DMS114 treated with DMSO at 0.1 percent for 48 hours (cell line): ENCODE data around the gene OGFOD3.
"Not testable (repeated sequence)": the region's sequence is repeated elsewhere in the genome, so short reads cannot be mapped to it uniquely, and the experiment has no call there.

ENCODE experiments used
- DNase-seq: peaks from one replicate; lab custom pipeline; 2025; ENCODE audit not compliant: unreplicated experiment; lab: John Stamatoyannopoulos, UW

Gene OGFOD3

DNA sequence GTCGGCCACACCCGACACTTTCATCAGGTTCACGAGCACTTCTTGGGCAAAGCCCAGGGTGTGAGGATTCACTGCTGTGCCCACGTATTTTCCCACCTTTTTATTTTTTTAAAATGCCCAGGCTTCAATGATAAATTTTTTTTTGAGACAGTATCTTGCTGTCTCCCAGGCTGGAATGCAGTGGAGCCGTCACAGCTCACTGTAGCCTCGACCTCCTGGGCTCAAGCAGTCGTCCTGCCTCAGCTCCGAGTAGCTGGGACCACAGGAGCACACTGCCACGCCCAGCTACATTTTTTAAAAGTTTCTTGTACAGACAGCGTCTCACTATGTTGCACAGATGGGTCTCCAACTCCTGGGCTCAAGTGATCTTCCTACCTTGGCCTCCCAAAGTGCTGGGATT is 29.0 kb downstream of the OGFOD3 start:
- DNase-seq = no peak

- no peak for DNase-seq
These were observed 29.5 kb downstream of the OGFOD3 start for GRCh38 chr17:82388922-82389283.

DNA sequence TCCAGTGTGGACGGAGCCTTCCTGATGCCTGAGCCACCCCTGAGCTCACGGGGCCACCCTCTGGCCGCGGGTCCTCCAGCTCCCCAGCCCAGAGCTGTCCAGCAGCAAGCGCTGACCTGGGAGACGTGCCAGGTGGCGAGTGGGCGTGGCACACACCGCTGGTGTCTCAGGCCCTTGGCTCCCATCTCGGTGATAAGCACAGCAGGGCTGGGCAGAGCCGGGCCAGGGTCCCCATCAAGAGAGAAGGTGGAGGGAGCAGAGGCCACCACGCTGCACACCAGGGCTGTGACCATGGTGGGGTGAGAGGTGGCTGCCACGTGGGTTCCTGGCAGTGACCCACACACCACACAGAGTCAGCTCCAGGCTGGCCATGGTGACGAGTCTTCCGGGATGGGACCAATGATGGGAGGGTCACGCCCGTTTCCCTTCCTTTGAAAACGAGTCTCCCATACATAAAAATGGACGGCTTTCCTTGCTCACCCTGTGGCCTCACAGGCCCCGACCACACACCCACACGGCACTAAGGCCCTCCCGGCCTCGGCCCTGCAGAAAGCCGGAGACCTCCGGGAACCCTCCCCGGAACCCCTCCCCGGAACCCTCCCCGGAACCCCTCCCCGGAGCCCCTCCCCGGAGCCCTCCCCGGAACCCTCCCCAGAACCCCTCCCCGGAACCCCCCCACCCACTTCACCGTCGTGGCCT is 30.0 kb downstream of the OGFOD3 start:
- DNase-seq = no peak

DNA sequence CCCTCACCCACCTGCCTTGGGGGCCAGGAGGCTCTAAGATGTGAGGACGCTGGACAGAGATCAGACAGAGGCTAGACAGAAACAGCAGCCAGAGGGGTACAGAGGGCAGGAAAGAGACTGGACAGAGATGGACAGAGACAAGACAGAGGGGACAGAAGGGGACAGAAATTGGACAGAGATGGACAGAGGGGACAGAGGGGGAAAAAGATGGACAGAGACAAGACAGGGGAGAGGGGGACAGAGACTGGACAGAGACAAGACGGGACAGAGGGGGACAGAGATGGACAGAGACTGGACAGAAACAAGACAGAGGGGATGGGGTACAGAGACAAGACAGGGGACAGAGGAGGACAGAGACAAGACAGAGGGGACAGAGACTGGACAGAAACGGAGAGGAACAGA is 30.7 kb downstream of the OGFOD3 start:
- no peak for DNase-seq

DNA sequence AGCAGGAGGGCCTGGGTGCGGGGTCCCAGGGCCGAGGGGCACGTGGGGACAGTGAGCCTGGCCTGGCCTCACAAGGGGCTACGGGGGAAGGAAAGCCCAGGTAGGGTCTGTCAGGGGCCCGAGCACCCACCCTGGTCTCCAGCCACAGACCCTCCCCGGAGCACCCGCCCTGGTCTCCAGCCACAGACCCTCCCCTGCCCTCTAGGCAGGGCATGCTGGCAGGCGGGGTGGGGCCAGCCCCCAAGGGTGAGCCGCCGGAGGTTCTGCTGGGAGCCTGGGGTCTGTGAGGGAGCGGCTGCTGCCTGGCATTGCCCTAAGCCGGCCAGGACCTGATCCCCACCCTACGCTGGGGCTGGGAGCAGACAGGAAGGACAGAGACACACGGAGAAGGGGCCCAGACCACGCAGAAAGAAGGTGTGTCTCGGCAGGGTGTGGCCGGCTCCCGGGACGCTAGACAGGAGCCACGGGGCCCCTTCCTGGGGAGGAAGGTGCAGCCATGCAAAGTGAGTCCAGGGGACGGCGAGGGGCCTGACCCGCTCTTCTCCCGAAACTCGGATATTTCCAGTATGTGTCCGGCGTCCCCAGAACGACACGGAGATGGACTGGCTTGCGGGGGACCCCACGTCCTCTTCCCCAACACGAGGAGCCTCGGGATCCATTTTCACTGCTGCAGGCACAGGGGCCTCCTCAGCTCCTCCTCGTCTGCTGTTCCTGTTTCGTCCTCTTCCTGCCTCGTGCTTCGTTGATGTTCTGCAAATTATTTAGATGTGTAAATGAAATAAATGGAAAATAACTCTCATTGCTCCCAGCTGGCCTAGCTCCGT is 31.3 kb downstream of the OGFOD3 start:
- DNase-seq = no peak

DNA sequence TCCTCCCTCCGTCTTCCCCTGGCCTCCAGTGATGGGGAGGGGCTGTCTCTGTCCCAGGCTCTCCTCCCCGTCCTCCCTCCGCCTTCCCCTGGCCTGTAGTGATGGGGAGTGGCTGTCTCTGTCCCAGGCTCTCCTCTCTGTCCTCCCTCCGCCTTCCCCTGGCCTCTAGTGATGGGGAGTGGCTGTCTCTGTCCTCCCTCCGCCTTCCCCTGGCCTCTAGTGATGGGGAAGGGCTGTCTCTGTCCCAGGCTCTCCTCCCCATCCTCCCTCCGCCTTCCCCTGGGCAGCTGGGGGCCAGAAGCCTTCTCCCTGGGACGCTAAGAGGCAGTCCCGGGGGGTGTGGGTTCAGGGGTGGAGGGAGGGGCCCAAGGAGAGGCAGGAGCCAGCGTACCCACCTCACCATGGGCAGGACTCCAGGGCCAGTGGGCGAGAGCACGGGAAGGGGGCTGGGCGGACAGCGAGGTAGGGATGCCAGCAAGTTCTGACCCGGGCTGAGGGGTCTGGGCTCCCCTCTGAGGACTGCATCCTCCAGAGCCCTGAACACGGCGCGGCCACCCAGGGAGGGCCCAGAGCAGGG is 32.0 kb downstream of the OGFOD3 start:
- DNase-seq = no peak

- no peak for DNase-seq
These were observed 32.7 kb downstream of the OGFOD3 start for GRCh38 chr17:82385559-82386254.

DNA sequence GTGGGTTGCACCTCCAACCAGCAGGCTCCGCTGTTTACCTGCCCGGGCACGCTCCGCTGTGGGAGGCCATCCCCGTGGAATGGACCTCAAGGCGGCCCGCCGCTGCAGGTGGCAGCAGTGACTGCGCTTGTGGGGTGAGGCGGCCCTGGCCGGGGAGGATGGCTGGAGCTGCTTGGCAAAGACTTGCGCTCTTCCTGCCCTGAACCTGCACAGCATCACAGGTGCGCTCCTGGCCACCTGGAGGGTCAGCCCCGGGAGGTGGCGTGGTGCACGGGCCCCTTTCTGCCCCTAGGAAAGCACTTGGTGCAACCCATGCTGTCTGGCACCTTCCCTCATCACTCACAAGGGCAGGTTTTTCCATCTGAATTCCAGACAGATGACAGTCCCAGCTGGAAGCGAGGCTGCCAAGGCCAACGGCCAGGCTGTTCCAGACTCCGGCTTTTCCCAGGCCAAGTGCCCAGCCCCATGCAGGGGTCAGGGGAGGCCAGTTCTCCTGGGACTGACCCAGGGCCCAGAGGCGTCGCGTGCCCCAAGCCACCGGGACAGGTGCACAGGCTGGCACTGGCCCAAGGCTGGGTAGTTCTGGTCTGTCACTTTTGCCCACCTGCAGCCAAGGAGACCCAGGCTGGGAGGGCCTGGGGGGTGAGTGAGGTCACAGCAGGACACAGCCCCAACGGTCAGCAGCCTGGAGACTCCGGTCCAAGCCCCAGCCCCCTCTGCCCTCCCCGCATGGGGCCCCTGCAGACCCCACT is 33.5 kb downstream of the OGFOD3 start:
- DNase-seq = no peak

DNA sequence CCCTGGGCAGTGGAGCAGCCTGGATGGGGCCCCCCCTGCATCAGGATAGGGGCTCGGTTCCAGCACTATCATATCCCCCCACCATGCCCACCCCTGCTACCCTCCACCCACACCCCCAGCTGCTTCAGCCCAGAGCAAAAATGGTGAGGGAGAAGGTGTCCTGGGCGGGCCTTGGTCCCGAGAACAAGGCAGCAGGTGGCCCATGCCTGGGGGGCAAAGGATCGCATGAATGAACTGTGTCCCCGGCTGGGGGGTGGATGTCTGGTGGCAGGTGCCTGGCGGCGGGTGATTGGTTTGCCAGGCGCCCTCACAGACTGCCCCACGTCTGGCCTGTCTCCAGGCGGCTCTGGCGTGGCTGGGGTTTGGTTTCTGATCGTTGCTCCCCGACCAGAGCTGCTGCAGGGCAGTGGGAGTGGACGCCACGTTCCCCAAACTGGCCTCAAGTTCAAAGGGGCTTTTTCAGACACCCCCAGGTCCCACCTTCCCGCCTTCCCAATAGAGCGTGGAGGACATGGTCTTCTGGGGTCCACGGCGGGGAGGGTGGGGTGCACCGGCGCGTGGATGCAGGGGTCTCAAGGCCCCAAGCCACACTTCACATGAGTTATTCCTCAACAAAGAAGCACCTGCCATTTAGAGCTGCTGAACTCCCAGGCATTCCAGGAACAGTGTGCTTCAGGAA is 34.2 kb downstream of the OGFOD3 start:
- DNase-seq = no peak

- no peak for DNase-seq
These were observed 35.0 kb downstream of the OGFOD3 start for GRCh38 chr17:82383411-82383810.

DNA sequence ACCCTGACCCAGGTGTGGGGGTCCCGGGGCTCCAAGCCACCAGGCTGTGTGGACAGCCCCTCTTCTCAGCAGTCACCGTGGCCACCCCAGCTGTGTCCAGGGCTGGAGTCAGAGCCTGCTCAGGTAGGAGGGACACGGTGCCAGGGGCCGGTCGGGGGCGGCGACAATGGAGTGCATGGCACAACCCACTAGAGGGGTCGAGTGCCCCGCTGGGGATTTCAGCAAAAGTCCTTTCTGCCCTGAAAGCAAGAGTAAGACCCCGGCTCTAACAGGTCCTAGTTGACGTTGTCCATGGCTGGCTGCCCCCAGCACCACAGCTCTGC is 35.5 kb downstream of the OGFOD3 start:
- DNase-seq = no peak

- DNase-seq = not testable (repeated sequence)
These were observed 36.0 kb downstream of the OGFOD3 start for GRCh38 chr17:82382220-82382932.

- DNase-seq = not testable (repeated sequence)
These were observed 36.7 kb downstream of the OGFOD3 start for GRCh38 chr17:82381703-82382009.

DNA sequence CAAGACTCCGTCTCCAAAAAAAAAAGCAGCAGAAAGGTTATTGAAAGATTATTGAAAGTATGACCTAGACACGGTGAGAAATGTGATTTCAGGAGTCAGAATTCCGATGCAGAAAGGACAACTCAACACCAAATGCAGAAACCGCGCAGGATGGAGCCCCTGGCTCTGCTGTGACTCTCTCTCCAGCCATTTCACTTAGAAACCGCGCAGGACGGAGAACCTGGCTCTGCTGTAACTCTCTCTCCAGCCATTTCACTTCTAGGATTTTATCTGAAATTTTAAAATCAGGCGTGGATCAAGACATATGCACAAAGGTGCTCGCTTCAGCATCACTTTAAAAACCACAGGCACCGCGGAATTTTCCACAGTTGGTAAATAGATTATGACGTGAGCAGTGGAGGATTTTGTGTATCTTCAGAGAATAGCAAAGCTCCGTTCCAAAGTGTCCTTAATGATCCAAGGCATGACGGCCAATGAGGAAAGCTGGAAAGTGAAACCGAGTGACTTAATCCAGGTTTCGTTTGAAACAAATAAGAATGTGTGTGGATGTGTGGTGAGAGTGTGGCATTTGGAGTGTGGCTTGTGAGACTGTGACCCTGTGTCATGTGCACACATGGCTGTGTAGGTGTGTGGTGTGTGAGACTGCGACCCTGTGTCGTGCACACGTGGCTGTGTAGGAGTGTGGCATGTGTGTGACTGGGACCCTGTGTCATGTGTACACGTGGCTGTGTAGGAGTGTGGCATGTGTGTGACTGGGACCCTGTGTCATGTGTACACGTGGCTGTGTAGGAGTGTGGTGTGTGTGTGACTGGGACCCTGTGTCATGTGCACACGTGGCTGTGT is 37.3 kb downstream of the OGFOD3 start:
- DNase-seq = no peak

DNA sequence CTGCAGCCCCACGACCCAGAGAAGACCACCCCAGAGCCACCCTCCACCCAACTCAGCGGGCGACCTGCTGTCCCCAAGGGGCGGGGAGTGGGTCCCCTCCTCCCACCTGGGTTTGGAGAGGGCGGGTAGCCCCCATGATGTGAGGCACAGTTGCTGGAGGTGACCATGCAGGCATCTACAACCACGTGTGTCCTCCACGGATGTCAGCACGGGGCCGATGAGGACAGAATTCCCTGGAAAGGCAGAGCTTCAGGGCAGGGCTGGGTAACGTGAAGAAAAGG is 39.7 kb downstream of the OGFOD3 start:
- no peak for DNase-seq

GRCh38 chr17:82377924-82378740 is 40.3 kb downstream of the OGFOD3 start:
- no peak for DNase-seq

DNA sequence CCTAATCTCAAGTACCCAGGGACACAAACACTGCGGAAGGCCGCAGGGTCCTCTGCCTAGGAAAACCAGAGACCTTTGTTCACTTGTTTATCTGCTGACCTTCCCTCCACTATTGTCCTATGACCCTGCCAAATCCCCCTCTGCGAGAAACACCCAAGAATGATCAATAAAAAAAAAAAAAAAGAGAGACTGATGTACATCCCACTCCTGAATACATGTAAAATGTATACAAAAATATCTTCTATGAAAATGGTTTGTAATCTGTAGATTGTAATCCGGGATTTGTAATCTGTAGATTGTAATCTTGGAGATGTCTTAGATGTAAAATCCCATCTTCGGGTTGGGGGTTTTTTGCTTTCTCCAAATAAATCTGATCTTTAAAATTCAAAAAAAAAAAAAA is 41.1 kb downstream of the OGFOD3 start:
- not testable (repeated sequence) for DNase-seq

- DNase-seq = no peak
These were observed 42.2 kb downstream of the OGFOD3 start for GRCh38 chr17:82376042-82376730.
